ENCODE data around the gene CAMK1D. TPM values are rescaled to one million over a fixed set of nuclear protein-coding genes. Genes with fewer than 3 reads are reported as not detected.
A peak's percentile ranks its signal among the peaks of the same experiment; 100 is the strongest.

Gene CAMK1D
- total and polyA plus RNA-seq, 2 donors (not counting 3 experiments of a cell fraction or from before 2014, with no cell fraction given): 0.37 to 4.2 TPM

DNA sequence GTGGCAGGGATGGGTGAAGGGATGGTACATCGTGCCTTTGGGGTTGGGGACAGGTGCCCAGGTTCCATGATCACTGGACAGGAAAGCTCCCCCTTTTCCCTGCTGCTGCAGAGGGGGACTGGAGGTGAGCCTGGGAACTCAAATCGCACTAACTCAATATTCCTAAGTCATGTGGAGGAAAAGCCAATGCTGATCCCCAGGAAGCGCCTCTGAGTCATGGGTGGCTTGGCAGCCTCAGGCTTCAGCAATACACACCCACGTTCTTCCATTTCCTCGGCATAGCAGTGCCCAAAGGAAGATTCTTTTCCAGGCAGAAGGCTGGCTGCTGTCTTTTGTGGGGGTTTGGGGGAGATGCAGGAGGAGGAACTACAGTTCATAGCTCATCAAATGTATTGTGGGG is 486.4 kb downstream of the CAMK1D start:
- Histone ChIP-seq H3K4me1 (ENCODE audit: control insufficient read depth, extremely low read depth, insufficient read depth, low read length) (peaks cover 3% of the 10 kb centered on the region), H2AFZ (ENCODE audit: low read depth, low read length) (no peak overlapping the region), H3K79me2 (ENCODE audit: control insufficient read depth, insufficient read depth, low read length) (no peaks in the 10 kb centered on the region), H3K4me2 (ENCODE audit: insufficient read depth, low read length) (no peak overlapping the region), H3K27ac (ENCODE audit: insufficient read depth, low read depth, low read length) (no peak overlapping the region), H4K20me1 (replicated peaks; ENCODE audit: control insufficient read depth, extremely low read depth, insufficient read depth, low read length) (no peaks in the 10 kb centered on the region), H3K9me3 (replicated peaks; ENCODE audit: control insufficient read depth, insufficient read depth, low read length) (no peaks in the 10 kb centered on the region), H3K36me3 (ENCODE audit: control insufficient read depth in 2 of 2, extremely low read depth in 1 of 2, insufficient read depth in 2 of 2, low read length in 2 of 2) (no peaks in the 10 kb centered on the region), H3K4me3 (replicated peaks in 1 of 3; ENCODE audit: insufficient read depth in 1 of 3, low read depth in 1 of 3, low read length in 3 of 3) (no peak overlapping the region), H3K9ac (replicated peaks; ENCODE audit: extremely low read depth, insufficient read depth, low read length) (no peak overlapping the region), H3K27me3 (ENCODE audit: control insufficient read depth in 2 of 2, insufficient read depth in 2 of 2, low read length in 2 of 2) (no peaks in the 10 kb centered on the region), H3K9me1 (replicated peaks; ENCODE audit: control insufficient read depth, extremely low read depth, insufficient read depth, low read length) (no peaks in the 10 kb centered on the region)
- FAIRE-seq: peak; percentile 96
- peak; percentile 68 for DNase-seq (ENCODE audit: low read depth, low spot score)
- intact Hi-C loops (cut with micrococcal nuclease): no loop called here
- ChIA-PET POLR2A (no interaction called here), CTCF (interaction anchor here (0.8 to 1.3 kb wide), 2 partner anchors 10 to 17 kb away, joined by 3 to 4 read pairs; no protein-coding TSS in a partner anchor)
- dilution Hi-C loops (cut with MboI; ENCODE audit: extremely low pct_ligation_motif_present, low sequenced_read_pairs): no loop called here
- no TSS peak for BruUV-seq (replicated peaks)
- TF ChIP-seq FOS (IDR thresholded peaks at IDR 0.05; ENCODE audit: borderline replicate concordance, insufficient read depth, low read length) (peak; percentile 88), POLR2A (IDR thresholded peaks at IDR 0.05; ENCODE audit: low read depth, low read length) (no peak), MYC (IDR thresholded peaks at IDR 0.05; ENCODE audit: low read depth, low read length) (no peak), GATA2 (IDR thresholded peaks at IDR 0.05; ENCODE audit: insufficient read depth, insufficient read length, low read depth, low read length) (no peak)

DNA sequence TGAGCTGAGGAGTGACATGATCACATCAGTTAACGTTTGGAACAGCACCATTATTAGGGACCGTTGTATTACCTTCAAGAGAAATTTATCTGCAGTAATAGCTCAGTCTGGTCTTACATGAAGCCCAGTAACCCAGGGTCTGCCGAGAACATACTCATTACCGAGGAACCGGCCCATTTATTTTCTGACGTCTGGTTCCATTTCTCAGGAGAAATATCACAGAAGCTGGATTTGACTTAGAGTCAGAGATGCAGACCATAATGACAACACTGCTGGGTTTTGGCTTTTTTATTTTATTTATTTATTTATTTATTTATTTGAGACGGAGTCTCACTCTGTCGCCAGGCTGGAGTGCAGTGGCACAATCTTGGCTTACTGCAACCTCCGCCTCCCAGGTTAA is 489.0 kb downstream of the CAMK1D start:
- Histone ChIP-seq H2AFZ (ENCODE audit: low read depth, low read length) (no peak overlapping the region), H4K20me1 (replicated peaks; ENCODE audit: control insufficient read depth, extremely low read depth, insufficient read depth, low read length) (no peaks in the 10 kb centered on the region), H3K9ac (replicated peaks; ENCODE audit: extremely low read depth, insufficient read depth, low read length) (no peak overlapping the region), H3K27ac (ENCODE audit: insufficient read depth, low read depth, low read length) (no peak overlapping the region), H3K36me3 (ENCODE audit: control insufficient read depth in 2 of 2, extremely low read depth in 1 of 2, insufficient read depth in 2 of 2, low read length in 2 of 2) (no peaks in the 10 kb centered on the region), H3K4me3 (replicated peaks in 1 of 3; ENCODE audit: insufficient read depth in 1 of 3, low read depth in 1 of 3, low read length in 3 of 3) (no peak overlapping the region), H3K9me1 (replicated peaks; ENCODE audit: control insufficient read depth, extremely low read depth, insufficient read depth, low read length) (no peaks in the 10 kb centered on the region), H3K4me1 (ENCODE audit: control insufficient read depth, extremely low read depth, insufficient read depth, low read length) (peaks cover 3% of the 10 kb centered on the region), H3K79me2 (ENCODE audit: control insufficient read depth, insufficient read depth, low read length) (no peaks in the 10 kb centered on the region), H3K4me2 (ENCODE audit: insufficient read depth, low read length) (no peak overlapping the region), H3K9me3 (replicated peaks; ENCODE audit: control insufficient read depth, insufficient read depth, low read length) (no peaks in the 10 kb centered on the region), H3K27me3 (ENCODE audit: control insufficient read depth in 2 of 2, insufficient read depth in 2 of 2, low read length in 2 of 2) (no peaks in the 10 kb centered on the region)
- BruUV-seq (replicated peaks): no TSS peak
- ChIA-PET POLR2A (no interaction called here), CTCF (no interaction called here)
- no peak for TF ChIP-seq POLR2AphosphoS5 (IDR thresholded peaks at IDR 0.05; ENCODE audit: insufficient read depth, low read depth, low read length)
- no peak for TF ChIP-seq MAX (IDR thresholded peaks at IDR 0.05; ENCODE audit: insufficient read depth, insufficient read length)
- no peak for TF ChIP-seq GATA2 (IDR thresholded peaks at IDR 0.05; ENCODE audit: insufficient read depth, insufficient read length, low read depth, low read length)
- no peak for TF ChIP-seq EZH2 (IDR thresholded peaks at IDR 0.05; ENCODE audit: borderline replicate concordance, low read depth, low read length, severe bottlenecking)
- no peak for TF ChIP-seq JUN (IDR thresholded peaks at IDR 0.05; ENCODE audit: borderline replicate concordance, insufficient read depth, insufficient read length, low read depth)
- TF ChIP-seq FOS (IDR thresholded peaks at IDR 0.05; ENCODE audit: borderline replicate concordance, insufficient read depth, low read length): no peak
- TF ChIP-seq, protein P1, sequence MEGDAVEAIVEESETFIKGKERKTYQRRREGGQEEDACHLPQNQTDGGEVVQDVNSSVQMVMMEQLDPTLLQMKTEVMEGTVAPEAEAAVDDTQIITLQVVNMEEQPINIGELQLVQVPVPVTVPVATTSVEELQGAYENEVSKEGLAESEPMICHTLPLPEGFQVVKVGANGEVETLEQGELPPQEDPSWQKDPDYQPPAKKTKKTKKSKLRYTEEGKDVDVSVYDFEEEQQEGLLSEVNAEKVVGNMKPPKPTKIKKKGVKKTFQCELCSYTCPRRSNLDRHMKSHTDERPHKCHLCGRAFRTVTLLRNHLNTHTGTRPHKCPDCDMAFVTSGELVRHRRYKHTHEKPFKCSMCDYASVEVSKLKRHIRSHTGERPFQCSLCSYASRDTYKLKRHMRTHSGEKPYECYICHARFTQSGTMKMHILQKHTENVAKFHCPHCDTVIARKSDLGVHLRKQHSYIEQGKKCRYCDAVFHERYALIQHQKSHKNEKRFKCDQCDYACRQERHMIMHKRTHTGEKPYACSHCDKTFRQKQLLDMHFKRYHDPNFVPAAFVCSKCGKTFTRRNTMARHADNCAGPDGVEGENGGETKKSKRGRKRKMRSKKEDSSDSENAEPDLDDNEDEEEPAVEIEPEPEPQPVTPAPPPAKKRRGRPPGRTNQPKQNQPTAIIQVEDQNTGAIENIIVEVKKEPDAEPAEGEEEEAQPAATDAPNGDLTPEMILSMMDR (IDR thresholded peaks at IDR 0.05; ENCODE audit: extremely low read depth in 1 of 2, insufficient read depth in 1 of 2, low read depth in 1 of 2, low read length in 2 of 2): no peak
- no peak for TF ChIP-seq MYC (IDR thresholded peaks at IDR 0.05; ENCODE audit: low read depth, low read length)
- no peak for TF ChIP-seq POLR2A (IDR thresholded peaks at IDR 0.05; ENCODE audit: low read depth, low read length)
- FAIRE-seq: no peak
- dilution Hi-C loops (cut with MboI; ENCODE audit: extremely low pct_ligation_motif_present, low sequenced_read_pairs): no loop called here
- no peak for DNase-seq (ENCODE audit: low read depth, low spot score)
- intact Hi-C loops (cut with micrococcal nuclease): no loop called here

Data from endothelial cell of umbilical vein (primary cell).